Activated CD8-positive, alpha-beta T cell treated with anti-CD3 and anti-CD28 coated beads, Interleukin-2, amount 10 ng/mL, durations not matched to agents 7 days and 5 days (primary cell): ENCODE measurements around the gene FAM50B. TPM values are rescaled to one million over a fixed set of nuclear protein-coding genes. Genes with fewer than 3 reads are reported as not detected.

ENCODE experiments used
- ATAC-seq: fragments of 150-1000 bp; cut with Tn5 transposase; one replicate; pipeline ENCODE4 v1.10.0; 2021; ENCODE audit warnings: moderate library complexity
- CTCF ChIA-PET: fragments of 350-600 bp; sonication (Branson Sonifier 250); formaldehyde crosslinking; loops from one replicate; lab custom pipeline; 2021; ENCODE audit warnings: antibody characterized with exemption; lab: Charles Lee
- POLR2A ChIA-PET: fragments of 350-600 bp; sonication (Branson Sonifier 250); formaldehyde crosslinking; loops from one replicate; lab custom pipeline; 2021; ENCODE audit warnings: antibody characterized with exemption; lab: Charles Lee
- DNase-seq: peaks from one replicate; pipeline ENCODE4 v3.0.0-alpha.2; 2020
- H3K27ac Mint-ChIP-seq: one replicate; pipeline ENCODE4 v1.8.0; 2021; ENCODE audit warnings: mild to moderate bottlenecking, mixed read lengths
- H3K27me3 Mint-ChIP-seq: one replicate; pipeline ENCODE4 v1.8.0; 2021; ENCODE audit warnings: low read depth, mixed read lengths
- H3K36me3 Mint-ChIP-seq: one replicate; pipeline ENCODE4 v1.8.0; 2021; ENCODE audit warnings: low read depth, mixed read lengths
- H3K4me1 Mint-ChIP-seq: one replicate; pipeline ENCODE4 v1.8.0; 2021; ENCODE audit warnings: low read depth, mixed read lengths
- H3K4me3 Mint-ChIP-seq: one replicate; pipeline ENCODE4 v1.8.0; 2021; ENCODE audit warnings: mild to moderate bottlenecking, mixed read lengths
- H3K9me3 Mint-ChIP-seq: one replicate; pipeline ENCODE4 v1.8.0; 2022; ENCODE audit warnings: mixed read lengths; ENCODE audit not compliant: insufficient read depth
- total RNA-seq, 2 experiments: library from RNA; stranded (reverse); gene quantifications; one replicate each; pipeline ENCODE4 v1.2.3, GENCODE V29; 2021

Gene FAM50B
- total RNA-seq, 2 experiments from 2014 or later, result 7.6 to 8.6 TPM

- Mint-ChIP-seq H3K4me3 (no peak overlapping the region), H3K27me3 (peaks cover 2% of the 10 kb centered on the region), H3K9me3 (no peaks in the 10 kb centered on the region), H3K4me1 (peaks cover 9% of the 10 kb centered on the region), H3K36me3 (no peaks in the 10 kb centered on the region), H3K27ac (no peak overlapping the region)
- ChIA-PET POLR2A (no interaction called here), CTCF (interaction anchor here (1.0 kb wide), 1 partner anchor 21 kb away, joined by 4 read pairs; the partner anchor contains the start of gene FAM50B)
- DNase-seq (no peak), ATAC-seq (no peak)
Measured at GRCh38 chr6:3869632-3870527, 20.7 kb downstream of the FAM50B start.

- H3K27me3 Mint-ChIP-seq, result no peaks in the 10 kb centered on the region
- no peaks in the 10 kb centered on the region for H3K36me3 Mint-ChIP-seq
- DNase-seq (no peak), ATAC-seq (no peak)
- H3K4me1 Mint-ChIP-seq, result peaks cover 9% of the 10 kb centered on the region
- no peaks in the 10 kb centered on the region for H3K9me3 Mint-ChIP-seq
- ChIA-PET CTCF (interaction anchor here (1.0 kb wide), 1 partner anchor 22 kb away, joined by 4 read pairs; the partner anchor contains the start of gene FAM50B), POLR2A (no interaction called here)
- H3K27ac Mint-ChIP-seq, result no peak overlapping the region
- H3K4me3 Mint-ChIP-seq, result no peak overlapping the region
Measured at GRCh38 chr6:3870528-3870925, 21.4 kb downstream of the FAM50B start.

- no peak overlapping the region for H3K4me3 Mint-ChIP-seq
- H3K36me3 Mint-ChIP-seq, result no peaks in the 10 kb centered on the region
- ChIA-PET POLR2A (no interaction called here), CTCF (no interaction called here)
- H3K27ac Mint-ChIP-seq, result no peak overlapping the region
- ATAC-seq, result no peak
- peaks cover 9% of the 10 kb centered on the region for H3K4me1 Mint-ChIP-seq
- DNase-seq, result no peak
- H3K27me3 Mint-ChIP-seq, result peaks cover 2% of the 10 kb centered on the region
- H3K9me3 Mint-ChIP-seq, result no peaks in the 10 kb centered on the region
Measured at GRCh38 chr6:3871515-3871914, 22.3 kb downstream of the FAM50B start.

- Mint-ChIP-seq H3K4me1 (peaks cover 9% of the 10 kb centered on the region), H3K27ac (no peak overlapping the region), H3K27me3 (peaks cover 2% of the 10 kb centered on the region), H3K36me3 (no peaks in the 10 kb centered on the region), H3K4me3 (no peak overlapping the region), H3K9me3 (no peaks in the 10 kb centered on the region)
- DNase-seq, result no peak
- ChIA-PET POLR2A (no interaction called here), CTCF (no interaction called here)
- ATAC-seq, result no peak
Measured at GRCh38 chr6:3871939-3872338, 22.8 kb downstream of the FAM50B start.

- ChIA-PET CTCF (no interaction called here), POLR2A (no interaction called here)
- Mint-ChIP-seq H3K4me1 (peaks cover 9% of the 10 kb centered on the region), H3K27me3 (peaks cover 2% of the 10 kb centered on the region), H3K27ac (no peak overlapping the region), H3K4me3 (no peak overlapping the region), H3K9me3 (no peaks in the 10 kb centered on the region), H3K36me3 (no peaks in the 10 kb centered on the region)
- no peak for DNase-seq
- no peak for ATAC-seq
Measured at GRCh38 chr6:3872370-3872854, 23.2 kb downstream of the FAM50B start.

GRCh38 chr6:3873051-3873450 is 23.9 kb downstream of the FAM50B start:
- H3K27me3 Mint-ChIP-seq, result peaks cover 2% of the 10 kb centered on the region
- POLR2A ChIA-PET, result no interaction called here
- no peak overlapping the region for H3K27ac Mint-ChIP-seq
- DNase-seq (no peak), ATAC-seq (no peak)
- H3K36me3 Mint-ChIP-seq, result no peaks in the 10 kb centered on the region
- H3K4me3 Mint-ChIP-seq, result no peak overlapping the region
- no peaks in the 10 kb centered on the region for H3K9me3 Mint-ChIP-seq
- H3K4me1 Mint-ChIP-seq, result peaks cover 3% of the 10 kb centered on the region
- CTCF ChIA-PET, result interaction anchor here (1.0 to 2.3 kb wide), 2 partner anchors 15 to 24 kb away, joined by 3 to 10 read pairs; partner anchors contain the start of gene FAM50B

- DNase-seq, result no peak
- no peak overlapping the region for H3K27ac Mint-ChIP-seq
Measured at GRCh38 chr6:3874069-3874468, 24.9 kb downstream of the FAM50B start.

GRCh38 chr6:3875486-3875885 is 26.3 kb downstream of the FAM50B start:
- POLR2A ChIA-PET, result no interaction called here
- DNase-seq, result no peak
- no peak overlapping the region for H3K4me3 Mint-ChIP-seq

More at GRCh38 chr6:3874069-3874468, 24.9 kb downstream of the FAM50B start:
- Mint-ChIP-seq H3K4me3 (no peak overlapping the region), H3K4me1 (no peaks in the 10 kb centered on the region), H3K9me3 (no peaks in the 10 kb centered on the region), H3K36me3 (no peaks in the 10 kb centered on the region), H3K27me3 (peaks cover 2% of the 10 kb centered on the region)
- POLR2A ChIA-PET, result no interaction called here
- ATAC-seq, result no peak
- CTCF ChIA-PET, result interaction anchor here (1.0 to 2.3 kb wide), 2 partner anchors 14 to 25 kb away, joined by 3 to 10 read pairs; partner anchors contain the start of gene FAM50B

GRCh38 chr6:3876101-3876500 is 26.9 kb downstream of the FAM50B start:
- no peaks in the 10 kb centered on the region for H3K9me3 Mint-ChIP-seq
- DNase-seq, result no peak
- CTCF ChIA-PET, result interaction anchor here (0.5 to 1.4 kb wide), 3 partner anchors 12 to 221 kb away, joined by 3 read pairs; no protein-coding TSS in a partner anchor
- no peaks in the 10 kb centered on the region for H3K4me1 Mint-ChIP-seq
- no peak overlapping the region for H3K4me3 Mint-ChIP-seq
- H3K27me3 Mint-ChIP-seq, result peaks cover 2% of the 10 kb centered on the region
- H3K27ac Mint-ChIP-seq, result no peak overlapping the region
- H3K36me3 Mint-ChIP-seq, result no peaks in the 10 kb centered on the region
- POLR2A ChIA-PET, result no interaction called here
- no peak for ATAC-seq

More at GRCh38 chr6:3875486-3875885, 26.3 kb downstream of the FAM50B start:
- Mint-ChIP-seq H3K27me3 (peaks cover 2% of the 10 kb centered on the region), H3K36me3 (no peaks in the 10 kb centered on the region), H3K9me3 (no peaks in the 10 kb centered on the region), H3K4me1 (no peaks in the 10 kb centered on the region), H3K27ac (no peak overlapping the region)
- ATAC-seq, result no peak
- CTCF ChIA-PET, result interaction anchor here (1.2 to 1.4 kb wide), 2 partner anchors 11 to 57 kb away, joined by 3 read pairs; no protein-coding TSS in a partner anchor

GRCh38 chr6:3876866-3877265 is 27.7 kb downstream of the FAM50B start:
- no peaks in the 10 kb centered on the region for H3K4me1 Mint-ChIP-seq
- no peak overlapping the region for H3K4me3 Mint-ChIP-seq
- CTCF ChIA-PET, result no interaction called here
- POLR2A ChIA-PET, result no interaction called here
- no peak for ATAC-seq
- H3K36me3 Mint-ChIP-seq, result no peaks in the 10 kb centered on the region
- no peak for DNase-seq
- H3K27me3 Mint-ChIP-seq, result peaks cover 2% of the 10 kb centered on the region
- H3K9me3 Mint-ChIP-seq, result no peaks in the 10 kb centered on the region
- H3K27ac Mint-ChIP-seq, result no peak overlapping the region

- no peak for ATAC-seq
- ChIA-PET CTCF (no interaction called here), POLR2A (no interaction called here)
Measured at GRCh38 chr6:3878048-3878666, 29.0 kb downstream of the FAM50B start.

More at GRCh38 chr6:3878048-3878666, 29.0 kb downstream of the FAM50B start:
- DNase-seq, result no peak
- H3K9me3 Mint-ChIP-seq, result no peaks in the 10 kb centered on the region
- H3K27me3 Mint-ChIP-seq, result peaks cover 2% of the 10 kb centered on the region
- no peaks in the 10 kb centered on the region for H3K4me1 Mint-ChIP-seq
- H3K36me3 Mint-ChIP-seq, result no peaks in the 10 kb centered on the region
- H3K4me3 Mint-ChIP-seq, result no peak overlapping the region
- no peak overlapping the region for H3K27ac Mint-ChIP-seq
